ENCODE results near the gene POFUT2.

The POFUT2 gene

GRCh38 chr21:45331531-45332147 is 43.9 kb upstream of the POFUT2 start:
- 55% methylated on average over 17 of the region's 17 CpGs for WGBS
- H3K27ac ChIP-seq (ENCODE audit: low read depth, low read length), result peak overlapping the region; percentile 30; the same call in 1 of the 2 replicates
- H3K4me3 ChIP-seq (ENCODE audit: low read length), result no peak overlapping the region
- H3K27me3 ChIP-seq (ENCODE audit: insufficient read depth, low read length), result no peaks in the 10 kb centered on the region
- no peaks in the 10 kb centered on the region for H3K9me3 ChIP-seq (ENCODE audit: insufficient read depth, low read depth, low read length)
- peaks cover 25% of the 10 kb centered on the region for H3K4me1 ChIP-seq (ENCODE audit: insufficient read depth, low read length)
- no peaks in the 10 kb centered on the region for H3K36me3 ChIP-seq (ENCODE audit: insufficient read depth, low read length)
- H3K9ac ChIP-seq (ENCODE audit: low read depth, low read length), result no peak overlapping the region

DNA sequence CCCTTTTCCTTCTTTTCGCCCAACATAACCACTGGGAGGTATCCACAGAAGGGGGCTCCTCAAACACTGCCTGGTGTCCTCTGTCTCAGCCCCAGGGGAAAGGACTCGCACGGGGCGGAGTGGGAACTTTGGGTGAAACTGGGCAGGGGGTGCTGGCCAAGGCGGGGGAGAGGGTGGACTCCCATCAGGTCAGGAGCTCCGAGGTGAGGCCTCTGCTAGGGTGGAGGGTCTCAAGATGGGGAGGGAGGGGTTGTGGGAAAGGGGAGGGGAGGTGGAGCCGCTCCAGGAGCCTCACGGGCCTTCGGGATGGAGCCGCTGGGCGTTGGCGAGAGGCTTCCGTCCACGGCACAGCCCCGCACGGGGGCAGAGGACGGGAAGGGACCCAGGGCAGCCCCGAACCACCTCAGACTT is 43.2 kb upstream of the POFUT2 start:
- Histone ChIP-seq H3K9ac (ENCODE audit: low read depth, low read length) (0 out of 2 replicates have a peak overlapping the region, but pooled peaks have one; percentile 39), H3K36me3 (ENCODE audit: insufficient read depth, low read length) (no peaks in the 10 kb centered on the region), H3K4me1 (ENCODE audit: insufficient read depth, low read length) (peaks cover 25% of the 10 kb centered on the region), H3K27ac (ENCODE audit: low read depth, low read length) (peak overlapping the region; percentile 64; the same call in 1 of the 2 replicates), H3K4me3 (ENCODE audit: low read length) (no peak overlapping the region), H3K9me3 (ENCODE audit: insufficient read depth, low read depth, low read length) (no peaks in the 10 kb centered on the region), H3K27me3 (ENCODE audit: insufficient read depth, low read length) (no peaks in the 10 kb centered on the region)
- 83% methylated on average over 18 of the region's 18 CpGs for WGBS

GRCh38 chr21:45330075-45330781 is 42.5 kb upstream of the POFUT2 start:
- Histone ChIP-seq H3K4me1 (ENCODE audit: insufficient read depth, low read length) (peaks cover 25% of the 10 kb centered on the region), H3K36me3 (ENCODE audit: insufficient read depth, low read length) (no peaks in the 10 kb centered on the region), H3K27ac (ENCODE audit: low read depth, low read length) (peak overlapping the region; percentile 64), H3K4me3 (ENCODE audit: low read length) (no peak overlapping the region), H3K9me3 (ENCODE audit: insufficient read depth, low read depth, low read length) (no peaks in the 10 kb centered on the region), H3K9ac (ENCODE audit: low read depth, low read length) (peak overlapping the region; percentile 39; the same call in 1 of the 2 replicates), H3K27me3 (ENCODE audit: insufficient read depth, low read length) (no peaks in the 10 kb centered on the region)
- 45% methylated on average over 15 of the region's 15 CpGs for WGBS

DNA sequence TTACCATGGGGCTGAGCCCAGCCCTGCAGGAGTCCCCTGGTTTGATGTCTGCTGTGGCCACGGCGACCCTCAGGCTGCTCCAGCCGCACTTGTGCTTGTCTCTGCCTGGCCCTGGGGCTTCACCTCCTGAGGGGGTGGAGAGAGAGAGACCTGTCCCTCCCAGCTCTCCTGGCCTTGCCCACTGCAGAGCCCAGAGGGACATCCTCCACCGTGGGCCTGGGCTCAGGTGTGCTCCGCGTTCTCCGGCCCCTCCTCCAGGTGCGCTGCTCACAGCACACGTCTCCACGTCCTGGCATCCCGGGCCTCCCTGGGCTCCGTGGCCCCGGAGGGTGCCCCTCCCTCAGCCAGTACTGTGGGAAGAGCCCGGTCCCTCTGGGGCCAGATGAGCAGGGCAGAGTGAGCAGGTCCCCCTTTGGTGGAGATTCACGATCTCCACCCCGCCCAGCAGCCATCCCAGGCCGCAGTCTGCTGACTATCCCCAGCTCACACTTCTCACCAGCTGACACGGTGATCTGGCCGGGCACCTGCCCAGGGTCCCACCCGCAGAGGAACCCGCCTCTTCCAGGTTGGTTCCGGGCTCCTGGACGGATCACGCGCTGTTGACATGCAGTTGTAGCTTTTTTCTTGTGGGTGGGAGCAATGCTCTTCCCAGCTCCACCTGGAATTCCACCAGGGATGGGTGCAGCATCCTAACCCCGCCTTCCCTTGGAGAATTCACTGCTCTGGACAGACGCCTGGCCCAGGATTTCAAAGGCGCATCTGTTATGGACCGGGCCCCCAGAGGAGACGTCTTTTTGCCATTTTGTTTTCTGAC is 41.8 kb upstream of the POFUT2 start:
- H3K4me1 ChIP-seq (ENCODE audit: insufficient read depth, low read length), result peaks cover 25% of the 10 kb centered on the region
- H3K9ac ChIP-seq (ENCODE audit: low read depth, low read length), result no peak overlapping the region
- peak overlapping the region; percentile 20; the same call in 1 of the 2 replicates for H3K27ac ChIP-seq (ENCODE audit: low read depth, low read length)

GRCh38 chr21:45328198-45329091 is 40.8 kb upstream of the POFUT2 start:
- no peak overlapping the region for H3K9ac ChIP-seq (ENCODE audit: low read depth, low read length)
- H3K27ac ChIP-seq (ENCODE audit: low read depth, low read length), result no peak overlapping the region
- WGBS, result 89% methylated on average over 43 of the region's 43 CpGs
- H3K27me3 ChIP-seq (ENCODE audit: insufficient read depth, low read length), result no peaks in the 10 kb centered on the region
- no peaks in the 10 kb centered on the region for H3K9me3 ChIP-seq (ENCODE audit: insufficient read depth, low read depth, low read length)
- H3K36me3 ChIP-seq (ENCODE audit: insufficient read depth, low read length), result no peaks in the 10 kb centered on the region
- peaks cover 23% of the 10 kb centered on the region; the same call in 1 of the 2 replicates for H3K4me1 ChIP-seq (ENCODE audit: insufficient read depth, low read length)
- H3K4me3 ChIP-seq (ENCODE audit: low read length), result no peak overlapping the region

More for the DNA sequence above, 41.8 kb upstream of the POFUT2 start:
- Histone ChIP-seq H3K4me3 (ENCODE audit: low read length) (no peak overlapping the region), H3K27me3 (ENCODE audit: insufficient read depth, low read length) (no peaks in the 10 kb centered on the region), H3K9me3 (ENCODE audit: insufficient read depth, low read depth, low read length) (no peaks in the 10 kb centered on the region), H3K36me3 (ENCODE audit: insufficient read depth, low read length) (no peaks in the 10 kb centered on the region)
- WGBS, result 71% methylated on average over 30 of the region's 30 CpGs

DNA sequence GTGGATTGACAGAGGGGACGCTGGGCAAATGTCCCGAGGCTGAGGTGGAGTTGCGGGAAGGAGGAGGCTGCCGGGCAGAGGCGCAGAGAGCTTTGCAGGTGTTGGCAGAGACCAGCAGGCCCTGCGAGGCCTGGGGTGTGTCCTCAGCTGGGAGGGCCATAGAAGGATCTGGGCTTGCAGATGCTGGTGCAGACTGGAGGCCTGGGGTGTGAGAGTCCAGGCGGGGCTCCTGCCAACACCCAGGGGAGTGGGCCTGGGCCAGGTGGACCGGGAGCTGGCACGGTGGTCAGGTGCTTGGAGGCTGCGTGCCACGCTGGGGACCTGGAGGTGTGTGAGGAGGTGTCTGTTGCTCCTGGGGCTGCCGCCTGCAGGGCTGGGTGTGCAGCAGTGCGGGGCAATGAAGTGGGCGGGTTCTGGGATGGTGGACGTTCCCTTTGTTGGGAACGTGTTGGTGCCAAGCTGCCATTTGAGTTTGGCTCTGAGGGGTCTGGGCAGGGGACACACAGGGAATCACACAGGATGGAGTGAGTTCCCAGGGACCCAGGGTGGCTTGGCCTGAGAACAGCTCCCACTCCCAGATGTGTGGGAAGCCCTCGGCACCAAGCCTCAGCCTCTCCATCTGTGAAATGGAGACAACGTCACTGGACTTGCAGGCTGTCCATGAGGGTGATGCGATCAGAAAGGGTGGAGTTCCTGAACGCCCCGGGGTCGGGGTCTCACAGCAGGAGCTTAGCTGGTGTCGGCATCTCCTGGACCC is 39.9 kb upstream of the POFUT2 start:
- H3K27me3 ChIP-seq (ENCODE audit: insufficient read depth, low read length), result no peaks in the 10 kb centered on the region
- H3K9me3 ChIP-seq (ENCODE audit: insufficient read depth, low read depth, low read length), result no peaks in the 10 kb centered on the region
- H3K36me3 ChIP-seq (ENCODE audit: insufficient read depth, low read length), result no peaks in the 10 kb centered on the region
- no peak overlapping the region for H3K9ac ChIP-seq (ENCODE audit: low read depth, low read length)
- no peak overlapping the region for H3K27ac ChIP-seq (ENCODE audit: low read depth, low read length)
- peaks cover 26% of the 10 kb centered on the region; the same call in 1 of the 2 replicates for H3K4me1 ChIP-seq (ENCODE audit: insufficient read depth, low read length)
- 92% methylated on average over 23 of the region's 23 CpGs for WGBS
- no peak overlapping the region for H3K4me3 ChIP-seq (ENCODE audit: low read length)

- Histone ChIP-seq H3K36me3 (ENCODE audit: insufficient read depth, low read length) (no peaks in the 10 kb centered on the region), H3K9ac (ENCODE audit: low read depth, low read length) (no peak overlapping the region), H3K27ac (ENCODE audit: low read depth, low read length) (no peak overlapping the region), H3K27me3 (ENCODE audit: insufficient read depth, low read length) (no peaks in the 10 kb centered on the region), H3K4me1 (ENCODE audit: insufficient read depth, low read length) (peaks cover 26% of the 10 kb centered on the region; the same call in 1 of the 2 replicates), H3K4me3 (ENCODE audit: low read length) (no peak overlapping the region), H3K9me3 (ENCODE audit: insufficient read depth, low read depth, low read length) (no peaks in the 10 kb centered on the region)
- 81% methylated on average over 8 of the region's 8 CpGs for WGBS
Measured at GRCh38 chr21:45326891-45327440, 39.3 kb upstream of the POFUT2 start.

DNA sequence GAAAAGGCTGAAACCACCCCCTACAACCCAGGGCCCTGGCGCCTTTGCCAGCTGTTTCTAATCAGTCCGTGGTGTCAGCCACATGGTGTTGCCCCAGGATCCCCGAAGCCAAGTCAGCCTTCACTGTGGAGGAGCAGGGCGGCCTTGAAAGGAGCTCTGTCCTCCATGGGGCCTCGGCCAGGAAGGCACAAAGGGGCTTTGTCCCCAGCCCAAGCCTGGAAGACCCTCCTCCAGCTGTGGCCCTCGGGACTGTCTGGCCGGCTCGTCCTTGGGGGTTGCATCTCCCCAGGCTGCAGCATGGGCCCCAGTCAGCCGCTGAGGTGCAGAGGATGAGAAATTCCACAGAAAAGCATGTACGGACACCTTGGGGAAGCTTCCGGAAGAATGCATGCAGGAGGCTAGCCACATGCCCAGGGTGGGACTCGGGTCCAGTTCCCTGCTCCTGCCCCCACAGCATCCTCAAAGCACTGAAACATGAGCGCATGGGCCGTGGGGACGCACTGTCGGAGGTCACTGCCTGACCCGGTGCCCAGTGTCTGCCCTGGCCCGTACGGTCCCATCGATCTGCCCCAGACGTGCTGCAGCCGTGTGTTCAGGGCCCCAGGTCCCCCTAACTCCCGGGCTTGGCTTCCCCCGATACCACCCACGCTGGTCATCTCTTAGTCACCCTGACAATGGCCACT is 38.6 kb upstream of the POFUT2 start:
- Histone ChIP-seq H3K36me3 (ENCODE audit: insufficient read depth, low read length) (no peaks in the 10 kb centered on the region), H3K4me1 (ENCODE audit: insufficient read depth, low read length) (peaks cover 21% of the 10 kb centered on the region; the same call in 1 of the 2 replicates), H3K27me3 (ENCODE audit: insufficient read depth, low read length) (no peaks in the 10 kb centered on the region), H3K9ac (ENCODE audit: low read depth, low read length) (no peak overlapping the region), H3K4me3 (ENCODE audit: low read length) (no peak overlapping the region), H3K9me3 (ENCODE audit: insufficient read depth, low read depth, low read length) (no peaks in the 10 kb centered on the region), H3K27ac (ENCODE audit: low read depth, low read length) (no peak overlapping the region)
- 92% methylated on average over 25 of the region's 25 CpGs for WGBS

DNA sequence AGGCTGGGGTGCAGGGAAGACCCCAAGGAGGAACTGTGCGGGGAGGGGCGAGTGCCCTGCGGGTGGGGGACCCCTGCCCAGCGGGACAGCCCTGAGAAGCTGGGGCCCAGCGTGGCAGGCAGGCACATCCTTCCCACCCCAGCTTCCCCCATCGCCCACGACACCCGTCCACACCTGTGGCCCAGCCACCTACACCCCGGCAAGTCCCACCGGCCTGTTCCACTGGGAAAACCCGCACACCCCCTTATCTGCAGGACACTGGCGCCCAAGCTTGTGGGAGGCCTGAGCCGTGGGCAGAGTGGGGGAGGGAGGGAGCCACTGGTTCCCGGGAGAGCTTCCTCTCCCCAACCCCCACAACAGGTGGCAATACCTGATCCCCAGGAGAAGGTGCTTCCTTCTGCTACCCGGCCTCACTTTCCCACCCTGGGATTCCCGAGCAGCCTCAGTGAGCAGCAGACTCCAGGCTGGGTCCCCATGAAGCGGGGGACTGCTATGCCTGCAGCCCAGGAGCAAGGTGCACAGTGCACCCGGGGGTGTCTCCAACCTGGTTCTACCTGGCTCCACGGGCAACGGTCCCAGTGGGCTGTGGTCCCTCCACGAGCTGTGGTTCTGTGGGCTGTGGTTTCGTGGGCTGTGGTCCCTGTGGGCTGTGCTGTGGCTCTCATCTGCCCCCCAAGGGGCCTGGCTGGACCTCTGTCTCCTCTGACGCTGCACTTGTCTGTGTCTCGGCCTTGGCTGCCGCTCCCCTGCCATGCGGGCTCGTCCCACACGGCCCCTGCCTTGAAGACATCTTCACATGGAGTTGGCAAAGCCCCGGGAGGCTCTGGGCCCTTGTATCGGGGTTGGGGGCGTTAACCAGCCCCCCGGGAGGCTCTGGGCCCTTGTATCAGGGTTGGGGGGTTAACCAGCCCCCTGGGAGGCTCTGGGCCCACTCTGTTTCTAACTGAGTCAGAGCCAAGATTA is 37.8 kb upstream of the POFUT2 start:
- no peaks in the 10 kb centered on the region for H3K27me3 ChIP-seq (ENCODE audit: insufficient read depth, low read length)
- 91% methylated on average over 30 of the region's 32 CpGs for WGBS
- no peak overlapping the region for H3K4me3 ChIP-seq (ENCODE audit: low read length)
- H3K4me1 ChIP-seq (ENCODE audit: insufficient read depth, low read length), result peaks cover 15% of the 10 kb centered on the region; the same call in 1 of the 2 replicates
- no peak overlapping the region for H3K27ac ChIP-seq (ENCODE audit: low read depth, low read length)
- H3K9ac ChIP-seq (ENCODE audit: low read depth, low read length), result no peak overlapping the region
- no peaks in the 10 kb centered on the region for H3K9me3 ChIP-seq (ENCODE audit: insufficient read depth, low read depth, low read length)
- H3K36me3 ChIP-seq (ENCODE audit: insufficient read depth, low read length), result no peaks in the 10 kb centered on the region

All from HUES64 (cell line).